ENCODE measurements around the gene BCL6.
"Not testable (repeated sequence)": the region's sequence is repeated elsewhere in the genome, so short reads cannot be mapped to it uniquely, and the experiment has no call there.

Gene BCL6

GRCh38 chr3:187709155-187709554, 36.1 kb downstream of the BCL6 start:
- no peak for DNase-seq

- no peak for DNase-seq
Observed at GRCh38 chr3:187708696-187709095, 36.6 kb downstream of the BCL6 start.

GRCh38 chr3:187706971-187707370, 38.3 kb downstream of the BCL6 start:
- DNase-seq = peak; percentile 65 to 82 (median 73)

- DNase-seq = no peak
Observed at GRCh38 chr3:187705164-187705563, 40.1 kb downstream of the BCL6 start.

- DNase-seq = no peak
Observed at GRCh38 chr3:187702507-187703033, 42.7 kb downstream of the BCL6 start, which contains the start of gene RTP2. RTP2 (minus strand) TSS chr3:187702557; CDS start chr3:187702128, 429 bp downstream.

GRCh38 chr3:187700249-187700648, 45.0 kb downstream of the BCL6 start:
- no peak for DNase-seq

GRCh38 chr3:187698499-187699399, 46.5 kb downstream of the BCL6 start:
- DNase-seq = no peak

- no peak for DNase-seq
Observed at GRCh38 chr3:187696021-187696420, 49.2 kb downstream of the BCL6 start.

GRCh38 chr3:187695449-187695848, 49.8 kb downstream of the BCL6 start:
- DNase-seq = no peak

- DNase-seq = no peak
Observed at GRCh38 chr3:187694801-187695200, 50.5 kb downstream of the BCL6 start.

- DNase-seq = no peak
Observed at GRCh38 chr3:187693431-187693830, 51.8 kb downstream of the BCL6 start.

- DNase-seq = no peak
Observed at GRCh38 chr3:187689984-187690383, 55.3 kb downstream of the BCL6 start.

- no peak for DNase-seq
Observed at GRCh38 chr3:187686621-187687273, 58.5 kb downstream of the BCL6 start.

GRCh38 chr3:187685948-187686347, 59.3 kb downstream of the BCL6 start:
- no peak for DNase-seq

GRCh38 chr3:187684880-187685279, 60.4 kb downstream of the BCL6 start:
- DNase-seq = no peak

GRCh38 chr3:187684444-187684843, 60.8 kb downstream of the BCL6 start:
- no peak for DNase-seq

- not testable (repeated sequence) for DNase-seq
Observed at GRCh38 chr3:187681756-187682155, 63.5 kb downstream of the BCL6 start.

- DNase-seq = peak; percentile 76 to 80 (median 79)
Observed at GRCh38 chr3:187679638-187680396, 65.5 kb downstream of the BCL6 start.

GRCh38 chr3:187678726-187679268, 66.5 kb downstream of the BCL6 start:
- peak; percentile 64 to 77 (median 74) for DNase-seq

- no peak for DNase-seq
Observed at GRCh38 chr3:187677604-187678003, 67.7 kb downstream of the BCL6 start.

GRCh38 chr3:187673012-187673411, 72.3 kb downstream of the BCL6 start:
- DNase-seq = no peak
